ENCODE data around the gene FANCE.

FANCE gene

DNA sequence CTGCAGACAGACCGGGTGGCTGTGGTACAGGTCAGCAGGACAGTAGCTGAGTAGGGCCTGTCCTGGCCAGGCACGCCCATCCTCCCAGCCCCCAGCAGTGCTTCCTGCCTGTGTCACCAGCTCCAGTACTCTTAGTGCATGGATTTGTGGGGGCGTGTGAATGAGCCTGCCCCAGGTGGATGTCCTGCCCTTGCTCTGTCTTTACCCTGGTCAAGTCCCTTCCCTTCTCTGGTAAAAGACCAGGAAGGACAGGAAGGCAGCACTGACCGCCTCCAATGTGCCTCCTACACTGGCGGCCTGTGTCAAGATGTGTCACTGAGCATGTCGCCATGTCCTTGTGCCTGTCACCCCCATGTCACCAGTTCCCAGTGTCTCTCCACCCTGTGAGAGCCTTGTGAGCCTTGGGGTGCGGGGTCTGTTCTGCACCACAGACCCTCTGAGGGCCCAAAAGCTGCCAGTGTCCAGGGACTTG is 32.8 kb downstream of the FANCE start:
- peak; percentile 73 to 94 for DNase-seq

DNA sequence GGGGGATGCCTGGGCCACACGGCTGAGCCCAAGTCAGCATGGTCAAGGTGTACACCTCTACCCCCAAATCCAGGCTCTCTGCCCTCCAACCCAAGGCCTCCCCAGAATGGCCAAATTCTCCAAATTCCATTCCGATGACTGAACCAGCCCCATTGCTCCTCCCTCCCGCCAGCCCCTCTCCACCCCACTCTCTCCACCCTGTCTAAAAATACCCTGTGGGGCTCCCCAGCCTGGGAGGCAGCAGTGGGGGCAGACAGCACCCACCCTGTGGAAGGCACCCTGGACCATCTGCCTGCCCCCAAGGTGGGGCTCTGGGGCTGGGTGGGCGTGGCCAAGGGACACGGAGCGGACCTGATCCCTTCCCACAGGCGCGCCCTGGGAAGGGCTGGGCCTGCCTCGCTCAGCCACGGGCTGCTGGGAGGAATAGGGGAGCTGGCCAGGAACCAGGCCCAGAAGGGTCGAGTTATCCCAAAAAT is 33.3 kb downstream of the FANCE start:
- DNase-seq = no peak

DNA sequence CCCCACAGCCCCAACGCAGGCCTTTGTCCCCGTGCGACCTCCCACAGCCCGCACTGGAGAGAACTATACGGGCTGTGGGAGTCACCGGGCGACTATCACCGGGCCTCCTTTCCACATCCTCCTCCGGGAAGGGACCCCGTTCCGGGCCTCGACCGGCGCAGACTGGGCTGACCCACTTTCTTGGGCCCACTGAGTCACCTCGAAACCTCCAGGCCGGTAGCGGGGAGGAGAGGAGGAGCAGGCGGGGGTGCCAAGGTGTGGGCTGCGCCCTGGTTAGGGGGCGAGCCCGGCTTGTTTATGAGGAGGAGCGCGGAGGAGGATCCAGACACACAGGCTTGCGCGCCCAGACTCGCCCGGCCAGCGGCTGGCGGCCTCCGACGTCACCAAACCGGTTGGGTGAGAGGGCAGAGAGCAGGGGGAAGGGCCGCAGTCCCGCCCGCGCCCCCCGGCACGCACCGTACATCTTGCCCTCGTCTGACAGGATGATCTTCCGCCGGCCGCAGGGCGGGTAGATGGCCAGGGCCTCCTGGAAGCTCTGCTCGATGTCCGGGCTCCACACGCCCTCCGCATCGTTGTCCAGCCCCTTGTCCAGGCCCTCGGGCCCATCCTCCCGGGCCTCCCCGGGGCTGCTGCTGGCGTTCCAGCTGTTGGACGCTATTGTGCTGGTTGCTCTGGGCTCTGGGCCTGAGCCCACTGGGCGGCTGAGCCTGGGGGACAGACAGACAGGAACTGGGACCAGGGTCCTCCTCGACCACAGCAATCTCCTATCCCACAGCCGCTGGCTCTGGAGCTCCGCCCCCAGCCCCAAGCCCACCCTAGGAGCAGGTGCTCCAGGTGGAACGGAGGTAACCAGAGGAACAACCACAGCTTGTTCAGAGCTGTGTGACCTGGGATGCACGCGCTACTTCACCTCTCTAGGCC is 34.1 kb downstream of the FANCE start:
- no peak for DNase-seq

DNA sequence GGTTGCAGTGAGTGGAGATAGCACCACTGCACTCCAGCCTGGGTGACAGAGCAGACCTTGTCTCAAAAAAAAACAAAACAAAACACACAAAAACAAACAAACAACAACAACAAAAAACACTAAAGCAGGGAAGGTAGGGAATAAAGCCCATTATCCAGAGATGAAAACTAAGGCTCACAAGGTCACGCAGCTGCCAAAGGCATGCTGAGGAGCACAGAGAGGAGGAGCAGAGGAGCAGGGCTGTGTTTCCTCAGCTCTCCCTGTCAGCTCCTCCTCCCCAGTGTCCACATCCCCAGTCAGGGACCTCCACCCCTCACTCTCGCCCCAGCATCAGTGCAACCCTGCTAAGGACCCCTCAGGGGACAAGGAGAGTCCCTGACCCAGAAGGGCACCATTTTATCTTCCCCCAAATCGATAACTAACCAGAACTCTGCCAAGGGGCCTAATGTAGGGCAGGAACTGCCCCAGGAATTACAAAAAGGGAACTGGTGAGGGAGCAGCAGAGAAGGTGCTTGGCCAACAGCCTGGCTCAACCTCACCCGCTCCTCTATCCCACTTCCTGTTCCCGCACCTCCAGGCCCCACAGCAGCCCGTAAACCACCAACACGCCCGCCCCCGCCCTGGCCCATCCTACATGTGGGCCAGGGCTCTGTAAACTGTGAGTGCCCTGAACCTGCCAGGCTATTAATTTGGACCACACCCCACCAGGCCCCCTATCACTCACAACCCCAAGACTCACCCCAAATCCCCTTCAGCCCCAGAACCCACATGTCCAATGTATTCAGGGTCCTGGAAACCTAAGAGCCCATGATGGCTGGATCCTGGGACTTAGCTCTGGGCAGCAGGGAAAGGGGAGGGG is 35.7 kb downstream of the FANCE start:
- DNase-seq = peak; percentile 64 to 86

DNA sequence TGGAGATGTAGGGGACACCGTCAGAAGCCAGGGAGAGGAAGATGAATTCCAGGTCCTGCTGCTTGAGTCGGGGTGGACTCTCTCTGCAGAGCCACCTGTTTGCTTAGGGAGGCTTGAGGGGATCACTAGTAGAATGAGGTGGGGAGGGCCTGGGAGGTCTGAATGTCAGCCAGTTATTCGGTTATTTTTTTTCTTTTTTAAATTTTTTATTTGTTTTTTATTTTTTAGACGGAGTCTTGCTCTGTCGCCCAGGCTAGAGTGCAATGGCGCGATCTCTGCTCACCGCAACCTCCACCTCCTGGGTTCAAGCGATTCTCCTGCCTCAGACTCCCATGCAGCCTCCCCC is 36.4 kb downstream of the FANCE start:
- DNase-seq = no peak

DNA sequence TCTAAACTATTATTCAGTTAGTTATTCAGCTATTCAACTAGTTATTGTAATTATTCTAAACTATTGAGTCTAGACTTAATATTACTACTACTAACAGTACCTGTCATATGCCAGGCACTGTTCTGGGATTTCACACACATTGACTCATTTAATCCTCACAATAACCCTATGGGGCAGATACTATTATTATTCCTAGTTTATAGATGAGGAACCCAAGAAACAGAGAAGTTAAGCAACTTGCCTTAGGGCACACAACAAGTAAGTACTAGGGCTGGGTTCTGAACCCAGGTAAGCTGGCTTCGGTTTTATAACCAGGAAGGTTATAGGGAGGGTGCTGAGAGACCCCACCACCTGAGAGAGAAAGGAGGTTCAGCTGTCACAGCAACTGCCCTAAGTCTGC is 36.9 kb downstream of the FANCE start:
- DNase-seq = peak; percentile 7 to 15

DNA sequence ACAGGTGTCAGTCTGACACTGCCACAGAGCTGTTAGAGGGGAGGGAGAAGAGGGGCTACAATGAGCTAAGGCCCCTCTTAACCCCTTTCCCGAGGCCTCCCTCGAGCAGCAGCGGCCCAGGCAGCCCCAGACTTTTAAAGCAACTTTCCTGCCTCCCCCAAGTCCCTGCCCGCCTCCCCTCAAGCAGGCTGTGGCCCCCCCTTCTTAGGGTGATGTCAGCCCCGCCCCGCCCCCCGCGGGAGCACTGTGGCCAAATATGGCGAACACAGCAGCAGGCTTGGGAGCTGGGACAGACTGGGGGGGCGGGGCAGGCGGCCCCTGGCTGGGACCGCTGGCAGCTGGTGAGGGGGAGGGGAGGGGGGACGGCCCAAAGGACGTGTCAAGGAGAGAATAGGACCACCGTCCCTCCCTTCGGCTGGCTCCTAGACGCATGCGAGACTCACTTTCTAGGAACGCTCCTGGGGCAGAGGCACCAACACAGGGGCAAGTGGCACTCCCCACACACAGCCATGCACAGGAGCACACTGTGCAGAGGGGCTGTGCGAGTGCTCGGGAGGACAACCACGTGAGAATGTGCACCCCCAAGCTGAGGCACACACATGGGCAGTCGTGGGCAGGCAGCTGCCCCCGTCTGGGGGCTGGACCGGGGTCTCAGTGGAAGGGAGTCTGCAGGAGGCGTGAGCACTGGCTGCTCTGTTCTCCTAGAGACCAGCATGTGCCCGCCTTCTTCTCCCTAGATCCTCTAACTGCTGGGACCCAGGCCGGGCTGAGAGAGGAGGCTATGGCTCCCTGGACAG is 38.1 kb downstream of the FANCE start:
- no peak for DNase-seq

DNA sequence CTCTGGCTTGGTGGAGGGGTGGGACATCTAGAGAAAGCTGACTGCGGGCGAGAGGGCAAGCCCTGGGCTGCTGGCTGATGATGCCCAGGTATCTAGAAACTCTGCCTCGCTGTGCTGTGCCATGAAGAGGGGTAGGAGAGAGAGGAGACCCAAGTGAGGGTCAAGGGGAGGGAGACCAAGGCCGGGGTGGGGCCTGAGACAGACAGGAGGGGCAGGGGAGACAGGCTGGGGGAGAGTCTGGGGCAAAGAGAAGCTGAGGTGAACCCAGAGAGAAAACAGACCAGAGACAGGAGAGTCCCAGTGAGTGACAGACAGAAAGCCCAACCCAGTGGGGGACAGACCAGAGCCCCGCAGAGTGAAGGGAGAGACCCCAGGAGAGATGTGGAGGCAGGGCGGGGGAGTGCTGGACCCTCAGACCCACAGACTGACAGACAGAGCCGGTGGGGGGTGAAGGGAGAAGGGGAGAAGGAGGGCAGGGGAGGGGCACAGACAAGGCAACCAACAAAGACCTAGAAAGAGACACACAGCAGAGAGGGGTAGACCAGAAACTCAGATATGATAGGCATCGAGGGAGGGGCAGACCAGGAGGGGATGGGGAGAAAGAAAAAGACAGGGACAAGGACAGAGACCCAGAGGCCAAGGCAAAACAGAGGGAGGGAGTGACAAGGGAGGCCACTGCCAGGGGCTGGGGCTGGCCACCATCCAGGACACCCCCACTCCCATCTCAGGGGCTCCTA is 38.9 kb downstream of the FANCE start:
- no peak for DNase-seq

DNA sequence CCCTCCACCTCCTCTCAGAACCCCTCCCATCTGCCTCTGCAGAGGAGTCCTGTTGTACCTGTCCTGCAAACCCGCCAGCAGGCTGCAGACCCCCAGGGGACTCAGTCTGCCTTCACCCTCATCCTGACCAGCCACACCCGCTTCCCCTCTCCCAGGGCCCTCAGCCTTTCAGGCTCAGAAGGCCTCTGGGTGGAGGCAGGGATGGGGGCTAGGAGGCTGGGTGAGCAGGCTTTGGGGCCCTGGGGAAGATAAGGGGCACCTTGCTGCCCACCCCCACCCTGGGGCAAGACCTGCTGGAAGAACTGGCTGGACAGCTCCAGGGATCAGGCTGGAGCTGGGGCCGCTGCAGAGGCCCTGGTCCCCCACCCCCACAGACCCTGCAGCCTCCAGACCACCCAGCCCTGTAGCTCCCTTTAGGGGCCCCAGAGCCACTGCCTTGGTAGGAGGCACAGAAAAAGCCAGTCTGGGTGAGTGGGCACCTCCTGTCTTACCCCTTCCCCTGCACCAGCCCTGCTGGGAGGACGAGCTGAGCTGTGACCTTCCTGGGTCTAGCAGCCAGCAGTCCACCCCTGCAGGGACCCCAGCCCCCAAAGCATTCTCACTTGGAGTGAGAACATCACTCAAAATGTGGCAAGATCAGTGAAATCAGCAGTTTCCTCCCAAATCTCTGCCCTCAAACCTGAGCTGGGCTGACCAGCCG is 39.6 kb downstream of the FANCE start:
- DNase-seq = no peak

DNA sequence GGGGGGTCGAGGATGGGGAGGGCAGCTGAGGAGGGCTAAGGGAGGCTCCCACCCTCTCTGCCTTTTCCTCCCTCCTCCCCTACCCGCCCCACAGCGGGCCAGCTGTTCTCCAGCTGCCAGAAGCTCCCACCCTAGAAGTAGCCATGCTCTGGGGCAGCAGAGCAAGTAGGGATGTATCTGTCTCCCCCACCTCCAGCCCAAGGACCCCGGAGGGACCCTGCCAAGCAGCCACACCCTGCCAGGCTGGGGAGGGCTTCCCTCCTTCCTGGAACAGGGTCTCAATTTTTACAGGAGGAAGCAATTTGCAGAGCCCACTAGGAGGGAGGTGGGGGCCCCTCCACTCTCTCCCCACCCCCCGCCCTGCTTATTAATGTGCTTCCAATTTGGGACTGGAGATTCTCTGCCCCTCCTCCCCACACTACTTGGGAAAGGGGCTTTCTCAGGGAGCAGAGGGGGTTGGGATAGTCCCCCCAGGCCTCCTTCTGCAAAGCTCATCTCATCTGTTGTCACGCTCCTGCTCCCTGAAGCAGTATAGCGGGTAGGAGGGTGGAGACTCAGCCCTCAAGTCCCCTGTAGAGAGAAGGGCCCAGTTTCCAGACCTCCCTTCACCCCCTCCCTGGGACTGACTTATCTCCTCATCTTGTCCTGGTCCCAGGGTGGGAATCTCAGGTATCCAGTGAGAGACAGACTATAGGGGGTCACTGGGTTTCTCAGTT is 40.3 kb downstream of the FANCE start:
- DNase-seq = no peak

DNA sequence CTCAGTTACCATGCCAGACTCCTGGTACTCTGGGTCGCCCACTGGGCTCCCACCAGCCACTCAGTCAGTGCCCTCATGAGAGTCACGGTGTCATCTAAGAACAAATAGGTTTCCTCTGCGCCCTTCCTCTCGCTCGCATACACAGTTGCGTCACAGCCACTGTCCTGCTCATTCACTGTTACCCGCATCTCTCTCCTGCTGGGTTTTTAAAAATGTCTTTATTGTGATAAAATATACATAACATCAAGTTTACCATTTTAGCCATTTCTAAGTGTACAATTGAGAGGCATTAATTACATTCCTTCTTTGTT is 40.8 kb downstream of the FANCE start:
- DNase-seq = peak; percentile 46 to 75

DNA sequence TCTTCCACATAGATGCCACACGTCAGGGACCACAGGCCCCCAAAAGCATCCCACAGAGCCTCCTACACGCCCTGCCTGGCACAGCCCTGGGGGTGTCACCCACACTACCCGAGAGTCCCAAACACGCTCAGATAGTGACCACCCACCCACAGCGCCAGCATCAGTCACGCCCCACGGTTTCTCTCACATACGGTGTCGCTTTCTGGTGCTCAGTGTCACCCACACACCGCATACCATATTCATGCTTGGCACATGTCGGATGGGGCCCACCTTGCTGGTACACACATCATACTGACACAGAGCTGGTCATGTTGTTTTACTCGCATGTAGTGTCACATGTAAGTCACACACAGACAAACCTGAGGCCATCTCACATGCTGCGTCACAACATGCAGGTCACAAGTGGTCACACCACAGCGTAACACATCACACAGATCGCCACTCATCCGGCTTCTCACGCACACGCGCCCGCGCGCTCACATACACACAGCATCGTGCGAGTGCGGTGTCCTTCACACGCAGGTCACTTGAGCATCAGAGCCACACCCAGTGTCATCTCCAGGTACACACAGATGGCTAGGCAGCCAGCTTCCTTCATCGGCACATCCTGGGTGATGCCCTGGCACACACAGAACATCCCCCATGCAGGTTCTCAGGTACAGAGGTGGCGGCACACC is 41.3 kb downstream of the FANCE start:
- no peak for DNase-seq

DNA sequence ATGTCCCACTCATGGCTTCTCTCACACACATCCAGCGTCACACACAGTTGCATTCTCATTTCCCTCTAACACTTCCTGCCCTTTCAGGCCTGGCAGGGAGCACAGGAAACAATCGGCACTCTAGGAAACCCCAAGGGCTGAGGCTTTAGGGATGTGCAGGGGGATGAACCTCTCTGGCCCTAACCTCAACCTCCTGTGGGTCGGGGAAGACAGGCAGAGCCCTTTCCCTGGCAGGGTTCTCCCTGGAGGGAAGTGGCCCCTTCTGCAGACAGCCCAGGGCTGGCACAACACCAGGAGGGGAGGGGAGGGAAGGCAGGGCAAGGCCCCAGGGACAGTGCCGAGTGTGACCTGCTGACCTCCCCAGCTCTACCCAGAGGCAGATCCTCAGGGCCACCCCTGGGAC is 42.0 kb downstream of the FANCE start:
- peak; percentile 53 to 79 for DNase-seq

DNA sequence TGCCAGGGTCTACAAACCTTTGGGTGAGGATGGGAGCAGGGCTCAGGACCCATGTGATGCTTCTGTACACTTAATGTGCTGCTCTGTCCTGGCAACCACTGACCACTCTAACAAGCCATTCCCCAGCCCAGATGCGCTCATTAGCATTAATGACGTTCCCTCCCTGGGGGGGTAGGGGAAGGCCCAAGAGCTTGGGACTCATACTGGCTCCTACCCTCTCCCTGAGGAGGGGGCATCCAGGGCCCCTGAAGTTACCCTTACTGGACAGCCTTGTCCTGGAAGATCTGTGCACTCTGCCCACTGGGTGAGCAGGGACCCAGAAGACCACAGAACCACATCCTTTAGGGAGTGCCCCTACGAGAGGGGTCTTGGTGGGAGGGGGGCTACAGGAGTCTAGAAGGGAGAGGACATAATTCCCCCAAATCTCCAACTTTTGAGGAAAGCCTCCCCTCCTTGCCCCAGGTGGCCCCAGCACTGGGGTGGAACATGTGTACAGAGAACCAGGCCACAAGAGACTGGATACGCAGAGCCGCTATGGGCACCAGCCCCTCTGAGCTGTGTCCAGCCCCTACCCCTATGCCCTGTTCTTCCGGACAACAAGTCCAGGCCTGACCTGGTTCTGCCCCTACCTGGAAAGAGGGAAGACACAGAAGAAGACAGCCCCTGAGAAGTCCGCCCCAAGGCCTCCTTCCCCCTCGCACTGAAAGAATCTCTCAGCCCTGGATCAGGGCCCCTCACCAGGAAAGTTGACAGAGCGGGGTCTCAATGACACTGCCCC is 43.3 kb downstream of the FANCE start:
- no peak for DNase-seq

DNA sequence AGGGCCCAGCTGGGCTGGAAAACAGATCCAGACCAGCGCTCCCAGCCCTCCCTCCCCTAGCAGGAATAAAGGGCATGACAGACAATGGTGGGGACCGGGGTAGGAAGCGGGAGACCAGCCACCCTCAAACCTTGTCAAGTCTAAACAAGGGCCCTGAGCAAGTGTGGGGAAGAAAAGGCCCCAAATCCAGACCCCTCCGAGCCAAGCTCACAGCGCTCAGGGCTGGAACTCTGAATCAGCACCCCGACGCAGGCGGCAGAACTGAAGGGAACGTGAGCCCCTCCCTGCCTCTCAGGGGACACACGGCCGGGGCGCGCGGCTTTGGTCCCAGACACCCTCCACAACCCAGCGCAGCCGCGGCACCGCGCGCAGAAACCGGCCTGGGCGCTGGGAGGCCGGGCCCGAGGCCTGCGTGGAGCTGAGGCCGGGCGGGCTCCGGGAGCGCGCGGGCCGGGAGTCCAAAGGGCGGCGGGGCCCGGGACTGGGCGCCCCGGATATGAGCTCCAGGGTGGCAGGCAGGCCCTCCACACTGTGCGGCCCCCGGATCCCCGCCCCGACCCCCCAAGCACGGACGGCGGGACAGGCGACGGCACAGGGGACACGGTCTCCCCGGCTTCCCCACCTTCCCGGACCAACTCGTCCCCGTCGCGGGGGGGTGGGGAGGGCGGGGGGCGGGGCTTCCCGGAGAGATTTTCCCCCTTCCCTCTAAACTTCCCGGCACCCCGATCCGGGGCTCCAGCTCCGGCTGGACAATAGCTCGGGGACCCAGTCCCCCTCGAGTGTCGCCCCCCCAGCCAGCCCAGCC is 44.1 kb downstream of the FANCE start:
- DNase-seq = no peak

DNA sequence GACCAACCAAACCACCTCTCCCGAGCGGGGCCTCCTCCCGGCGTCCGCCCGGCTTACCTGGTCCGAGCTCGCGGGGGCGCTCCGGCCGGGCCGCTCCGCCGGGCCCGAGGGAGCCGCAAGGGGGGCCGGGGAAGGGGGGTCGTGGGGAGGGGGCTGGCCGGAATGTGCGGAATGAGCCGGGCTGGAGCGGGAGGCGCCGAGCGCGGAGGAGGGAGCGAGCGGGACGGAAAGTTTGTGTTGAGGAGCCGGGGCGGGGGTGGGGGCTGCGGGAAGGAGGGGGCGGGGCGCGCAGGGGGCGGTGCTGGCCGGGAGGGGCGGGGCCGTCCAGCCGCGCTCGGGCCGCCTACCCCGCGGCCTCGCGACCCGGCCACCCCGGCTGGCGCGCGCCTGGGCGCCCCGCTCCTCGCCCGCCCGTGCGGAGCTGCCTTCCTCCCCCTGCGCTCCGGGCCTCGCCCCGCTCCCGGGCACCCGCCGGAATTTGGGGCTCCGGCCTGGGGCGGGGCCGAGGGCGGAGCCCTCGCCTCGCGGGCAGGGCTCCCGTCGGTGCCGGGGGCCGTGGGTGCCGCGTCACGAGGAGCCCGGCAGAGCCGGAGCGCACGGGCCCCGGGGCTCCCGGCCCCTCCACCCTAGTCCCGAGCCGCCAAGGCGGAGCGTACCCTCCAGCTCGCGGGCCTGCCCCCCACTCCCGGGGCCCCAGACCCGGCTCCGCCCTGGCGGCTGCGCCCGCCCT is 44.9 kb downstream of the FANCE start, which contains the start of gene TEAD3:
Gene TEAD3 (minus strand): TSS at position 239 of the 730 bp plus-strand sequence.
- peak in 1 of 2 donors; percentile 47 for DNase-seq
